GM12873 (cell line): ENCODE data around the gene RPL38.

Source experiments
- CTCF ChIP-seq: IDR thresholded peaks from 2 replicates; pipeline ENCODE4 v1.5.1; 2012; ENCODE audit warnings: low read depth, mild to moderate bottlenecking, moderate library complexity, low read length, control low read depth; ENCODE audit not compliant: insufficient read depth; ENCODE audit errors: missing control alignments

The RPL38 gene

GRCh38 chr17:74176546-74177001, 26.9 kb upstream of the RPL38 start:
- peak; percentile 85 for TF ChIP-seq CTCF

- TF ChIP-seq CTCF = no peak
Measured at GRCh38 chr17:74177018-74177450, 26.4 kb upstream of the RPL38 start.

- no peak for TF ChIP-seq CTCF
Measured at GRCh38 chr17:74179576-74179975, 23.9 kb upstream of the RPL38 start.

GRCh38 chr17:74180336-74180735, 23.1 kb upstream of the RPL38 start:
- no peak for TF ChIP-seq CTCF

- TF ChIP-seq CTCF = no peak
Measured at GRCh38 chr17:74181341-74181740, 22.1 kb upstream of the RPL38 start.

GRCh38 chr17:74182041-74182723, 21.3 kb upstream of the RPL38 start:
- no peak for TF ChIP-seq CTCF

- no peak for TF ChIP-seq CTCF
Measured at GRCh38 chr17:74183411-74183810, 20.1 kb upstream of the RPL38 start.
